PC-3 (cell line): ENCODE measurements around the gene WNT7A.

Source experiments
- EZH2phosphoT487 ChIP-seq: fragments of 300-600 bp; sonication (generic); IDR thresholded peaks from 2 replicates; pipeline ENCODE4 v1.6.1; 2018; ENCODE audit warnings: mild to moderate bottlenecking, antibody characterized with exemption, low read length, borderline replicate concordance
- TF ChIP-seq, protein P1 (sequence below): fragments of 300-600 bp; sonication (generic); conservative IDR thresholded peaks from 2 replicates; pipeline ENCODE4 v1.5.1; 2017; ENCODE audit warnings: antibody characterized with exemption, low read depth, mild to moderate bottlenecking, low read length

DNA sequence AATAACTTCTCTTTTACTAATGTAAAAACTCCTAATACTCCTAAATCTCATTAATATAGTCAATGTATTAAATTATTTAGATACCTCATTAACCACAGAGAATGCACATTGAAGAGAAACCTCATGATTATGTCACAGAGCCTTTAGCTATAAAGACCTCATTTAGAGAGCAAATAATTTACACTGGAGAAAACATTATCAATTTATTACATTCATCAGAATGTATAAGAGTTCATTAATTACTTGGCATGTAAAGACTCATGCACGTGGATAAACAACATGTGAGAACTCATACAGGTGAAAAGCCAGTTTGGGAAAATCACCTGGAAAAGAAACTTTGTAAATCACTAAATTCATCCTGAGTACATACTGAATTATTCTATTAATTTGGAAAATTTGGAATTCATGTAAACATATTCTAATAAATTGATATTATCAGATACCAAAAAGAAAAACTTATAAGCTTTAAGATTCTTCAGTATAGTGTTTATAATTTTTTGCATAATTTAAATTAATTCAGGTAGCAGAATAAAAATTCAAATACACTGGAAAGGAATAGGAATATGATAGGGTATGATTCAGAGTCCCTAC is 22.9 kb upstream of the WNT7A start:
- TF ChIP-seq, protein P1, sequence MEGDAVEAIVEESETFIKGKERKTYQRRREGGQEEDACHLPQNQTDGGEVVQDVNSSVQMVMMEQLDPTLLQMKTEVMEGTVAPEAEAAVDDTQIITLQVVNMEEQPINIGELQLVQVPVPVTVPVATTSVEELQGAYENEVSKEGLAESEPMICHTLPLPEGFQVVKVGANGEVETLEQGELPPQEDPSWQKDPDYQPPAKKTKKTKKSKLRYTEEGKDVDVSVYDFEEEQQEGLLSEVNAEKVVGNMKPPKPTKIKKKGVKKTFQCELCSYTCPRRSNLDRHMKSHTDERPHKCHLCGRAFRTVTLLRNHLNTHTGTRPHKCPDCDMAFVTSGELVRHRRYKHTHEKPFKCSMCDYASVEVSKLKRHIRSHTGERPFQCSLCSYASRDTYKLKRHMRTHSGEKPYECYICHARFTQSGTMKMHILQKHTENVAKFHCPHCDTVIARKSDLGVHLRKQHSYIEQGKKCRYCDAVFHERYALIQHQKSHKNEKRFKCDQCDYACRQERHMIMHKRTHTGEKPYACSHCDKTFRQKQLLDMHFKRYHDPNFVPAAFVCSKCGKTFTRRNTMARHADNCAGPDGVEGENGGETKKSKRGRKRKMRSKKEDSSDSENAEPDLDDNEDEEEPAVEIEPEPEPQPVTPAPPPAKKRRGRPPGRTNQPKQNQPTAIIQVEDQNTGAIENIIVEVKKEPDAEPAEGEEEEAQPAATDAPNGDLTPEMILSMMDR = no peak
- no peak for TF ChIP-seq EZH2phosphoT487
